Activated naive CD4-positive, alpha-beta T cell treated with anti-CD3 and anti-CD28 coated beads, Interleukin-2, amount 10 ng/mL, durations not matched to agents 5 hours and 36 hours (primary cell): ENCODE results near the gene FITM2. TPM values are rescaled to one million over a fixed set of nuclear protein-coding genes. Genes with fewer than 3 reads are reported as not detected.

Source experiments
- total RNA-seq, 2 experiments: library from RNA; stranded (reverse); gene quantifications; one replicate each; pipeline ENCODE4 v1.2.3, GENCODE V29; 2021

Gene FITM2
- 1 to 10 TPM; 4.1 to 4.8 TPM for total RNA-seq

GRCh38 chr20:44310664-44311639 is at the start of gene FITM2:
Gene FITM2 (minus strand): TSS chr20:44311202. CDS start chr20:44311148, 54 bp downstream.

GRCh38 chr20:44355498-44356352 is 44.7 kb upstream of the FITM2 start, which contains the start of gene HNF4A:
Gene HNF4A (plus strand): TSS chr20:44355699. CDS start chr20:44355805, 106 bp downstream.

GRCh38 chr20:44336725-44337380 is 25.9 kb upstream of the FITM2 start, which contains the start of gene R3HDML:
Gene R3HDML (plus strand): TSS chr20:44337043. CDS start chr20:44337158, 115 bp downstream.

Other genes with a start within 250 kb of the FITM2 start
- gene JPH2, start 124.0 kb downstream of the FITM2 start, total RNA-seq: under 1 TPM in 1 of 2 experiments, not detected in 1; 0.10 TPM
- gene OSER1, start 100.4 kb downstream of the FITM2 start, total RNA-seq: 10 to 100 TPM; 29.6 to 29.8 TPM
- not detected for gene GDAP1L1, start 63.9 kb downstream of the FITM2 start, total RNA-seq
- gene R3HDML, start 25.8 kb upstream of the FITM2 start, total RNA-seq: not detected
- not detected for gene HNF4A, start 44.5 kb upstream of the FITM2 start, total RNA-seq
- gene TTPAL, start 164.7 kb upstream of the FITM2 start, total RNA-seq: 10 to 100 TPM; 16.1 to 17.2 TPM
- 10 to 100 TPM; 83.0 to 83.6 TPM for gene SERINC3, start 210.9 kb upstream of the FITM2 start, total RNA-seq